SIG-M5 treated with dmso at 0.1 percent for 504 hours (cell line): ENCODE measurements around the gene CLCNKB.

Experiments
- DNase-seq: peaks from one replicate; lab custom pipeline; 2025; ENCODE audit not compliant: unreplicated experiment; lab: John Stamatoyannopoulos, UW

CLCNKB gene

GRCh38 chr1:16073490-16074119 lies 30.0 kb downstream of the CLCNKB start, which contains the start of gene FAM131C:
FAM131C (minus strand) TSS chr1:16073651; CDS start chr1:16073442, 209 bp downstream.
- DNase-seq, result no peak

DNA sequence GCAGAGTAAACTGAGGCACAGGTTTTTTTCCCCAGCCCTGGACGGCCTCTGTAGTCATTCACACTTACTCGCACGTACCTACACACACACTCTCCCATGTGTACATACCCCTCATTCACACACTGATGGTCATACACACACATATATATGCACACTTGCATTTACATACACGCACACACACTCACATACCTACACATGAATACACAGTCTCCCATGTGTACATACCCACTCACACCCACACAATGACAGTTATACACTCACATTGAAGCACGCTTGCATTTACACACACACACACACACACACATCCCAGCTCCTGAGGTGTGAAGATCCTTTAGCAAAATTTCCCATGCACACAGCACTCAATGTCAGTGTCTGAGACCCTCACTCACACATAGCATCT lies 30.6 kb downstream of the CLCNKB start:
- DNase-seq, result no peak

- no peak for DNase-seq
Measured at GRCh38 chr1:16075337-16076030, 31.9 kb downstream of the CLCNKB start.

DNA sequence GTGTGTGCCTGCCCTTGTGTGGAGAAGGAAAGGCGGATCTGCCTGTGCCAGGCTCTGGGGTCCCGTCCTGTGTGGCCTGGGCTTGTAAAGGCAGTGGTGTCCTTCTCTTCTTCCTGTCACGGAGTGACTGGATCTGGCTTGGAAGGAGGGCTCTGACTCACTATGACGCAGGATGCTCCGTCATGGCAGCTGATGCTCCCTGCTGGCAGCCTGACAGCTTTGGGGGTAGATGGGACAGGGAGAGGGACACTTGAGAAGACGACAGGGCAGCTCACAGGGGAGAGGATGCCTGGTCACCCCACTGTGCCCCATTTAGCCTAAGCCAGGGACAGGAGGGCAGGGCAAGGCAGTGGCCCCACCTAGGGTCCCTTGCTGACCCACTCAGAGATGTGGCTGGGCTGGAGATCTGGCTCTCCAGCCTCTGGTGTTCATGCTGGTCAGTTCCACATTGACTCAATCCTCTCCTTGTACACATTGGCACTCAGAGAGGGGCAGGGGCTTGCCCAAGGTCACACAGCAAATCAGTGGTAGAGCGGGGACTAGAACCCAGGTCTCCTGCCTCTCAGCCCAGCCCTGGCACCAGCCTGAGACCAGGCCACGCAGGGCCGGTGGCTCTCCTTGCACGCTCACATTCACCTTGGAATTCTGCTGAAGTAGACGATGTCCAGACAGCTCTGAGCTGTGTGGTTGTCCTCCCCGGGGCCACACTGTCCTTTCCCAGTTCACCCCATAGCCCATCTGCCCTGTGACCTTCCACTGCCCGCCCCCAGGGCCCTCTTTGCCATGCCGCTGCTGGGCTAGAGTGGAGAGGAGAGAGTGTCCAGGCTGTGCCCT lies 32.7 kb downstream of the CLCNKB start:
- no peak for DNase-seq

DNA sequence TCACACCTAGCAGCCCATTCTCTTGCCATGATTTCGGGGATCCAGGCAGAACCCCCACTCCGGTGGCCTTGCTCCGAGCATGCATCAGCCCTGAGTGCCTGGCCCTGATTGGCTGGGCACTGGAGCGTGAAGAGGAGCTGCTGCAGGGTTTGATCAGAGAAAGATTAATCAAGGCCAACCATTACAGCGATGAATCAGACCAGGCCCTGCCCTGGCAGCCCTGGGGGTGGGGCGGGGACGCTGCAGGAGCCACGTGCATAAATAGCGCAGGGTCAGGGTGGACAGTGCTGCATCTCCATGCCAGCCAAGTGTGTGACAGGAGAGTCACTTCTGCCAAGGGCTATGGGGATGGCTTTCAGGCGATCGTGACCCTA lies 33.3 kb downstream of the CLCNKB start:
- no peak for DNase-seq

- no peak for DNase-seq
Measured at GRCh38 chr1:16077406-16078245, 34.0 kb downstream of the CLCNKB start.

- DNase-seq, result peak; percentile 65
Measured at GRCh38 chr1:16078925-16079656, 35.5 kb downstream of the CLCNKB start.

DNA sequence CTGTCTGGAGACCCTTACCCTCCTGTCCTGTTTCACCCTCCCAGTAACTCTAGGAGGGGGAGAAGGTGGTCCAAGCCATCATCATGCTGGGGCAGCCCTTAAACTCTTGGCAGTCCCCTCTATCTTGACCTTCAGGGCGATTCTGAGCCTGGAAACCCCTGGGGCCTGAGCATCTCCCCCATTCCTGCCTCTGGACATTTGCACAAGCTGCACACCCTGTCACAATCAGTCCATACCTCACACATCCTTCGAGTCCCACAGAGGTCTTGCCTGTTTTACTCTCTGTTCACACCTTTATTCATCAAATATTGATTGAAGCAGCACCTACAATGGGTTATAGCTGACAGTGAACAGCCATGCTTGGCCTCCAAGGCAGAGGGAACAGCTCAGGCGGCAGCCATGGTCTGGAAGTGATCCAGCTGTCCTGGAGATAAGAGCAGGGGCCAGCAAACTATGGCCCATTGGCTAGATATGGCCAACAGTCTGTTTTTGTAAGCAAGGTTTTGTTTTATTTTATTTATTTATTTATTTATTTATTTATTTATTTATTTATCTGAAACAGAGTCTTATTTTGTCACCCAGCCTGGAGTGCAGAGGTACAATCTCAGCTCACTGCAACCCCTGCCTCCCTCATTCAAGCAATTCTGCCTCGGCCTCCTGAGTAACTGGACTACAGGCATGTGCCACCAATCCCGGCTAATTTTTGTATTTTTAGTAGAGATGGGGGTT lies 37.0 kb downstream of the CLCNKB start:
- DNase-seq, result no peak

- no peak for DNase-seq
Measured at GRCh38 chr1:16081636-16082035, 38.1 kb downstream of the CLCNKB start.

DNA sequence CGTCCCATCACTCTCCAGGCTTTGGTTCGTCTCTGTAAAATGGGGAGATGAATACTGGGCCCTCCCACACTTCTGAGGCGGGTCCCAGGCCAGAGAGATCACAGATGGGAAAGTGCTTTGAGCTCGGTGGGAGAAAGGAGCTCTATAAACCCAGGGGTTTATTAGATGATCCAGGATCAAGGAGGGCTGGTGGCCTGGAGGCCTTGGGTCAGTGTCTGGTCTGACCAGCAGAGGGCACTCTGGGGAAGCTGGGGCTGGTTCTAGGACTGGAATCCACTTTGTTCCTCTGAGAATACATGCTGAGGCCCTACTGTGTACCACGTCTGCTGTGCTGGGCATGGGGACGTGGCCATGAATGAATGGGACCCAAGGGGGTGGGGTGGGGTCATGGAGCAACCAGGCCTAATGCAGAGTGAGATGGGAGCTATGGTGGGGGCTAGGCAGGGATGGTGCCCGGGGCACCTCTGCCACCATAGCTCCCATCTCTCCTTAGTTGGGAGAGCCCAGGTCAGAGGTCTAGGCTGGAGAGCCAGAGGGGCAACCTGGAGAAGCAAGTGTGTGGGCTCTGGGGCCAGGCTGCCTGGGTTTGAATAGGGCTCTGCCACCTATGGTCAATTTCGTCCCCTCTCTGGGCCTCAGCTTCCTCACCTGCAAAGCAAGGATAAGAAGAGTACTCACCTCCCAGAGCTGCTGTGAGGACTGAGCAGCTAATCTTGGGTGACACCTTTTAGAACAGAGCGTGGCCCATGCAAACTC lies 38.9 kb downstream of the CLCNKB start:
- DNase-seq, result peak; percentile 39

GRCh38 chr1:16083486-16083885 lies 39.9 kb downstream of the CLCNKB start:
- no peak for DNase-seq

- DNase-seq, result peak; percentile 14
Measured at GRCh38 chr1:16085522-16085921, 41.9 kb downstream of the CLCNKB start.

DNA sequence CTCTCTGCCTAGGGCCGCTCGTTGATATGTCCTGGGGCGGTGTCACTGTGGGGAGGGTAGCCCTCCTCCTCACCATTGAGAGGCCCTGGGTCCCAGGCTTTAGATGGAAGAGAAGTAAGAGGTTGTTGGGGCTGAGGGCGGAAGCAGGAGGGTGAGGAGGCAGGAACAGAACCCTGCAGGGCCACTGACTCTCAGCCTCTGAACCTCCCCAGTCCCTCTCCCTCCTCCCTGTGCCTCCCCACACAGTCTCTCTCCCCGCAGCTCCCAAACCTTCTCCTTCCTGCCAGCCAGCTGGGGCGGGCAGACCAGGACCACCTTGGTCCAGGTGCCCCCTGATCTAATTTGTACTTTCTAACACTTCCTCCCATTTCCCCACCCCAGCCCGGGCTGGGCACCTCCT lies 44.2 kb downstream of the CLCNKB start:
- DNase-seq, result no peak

DNA sequence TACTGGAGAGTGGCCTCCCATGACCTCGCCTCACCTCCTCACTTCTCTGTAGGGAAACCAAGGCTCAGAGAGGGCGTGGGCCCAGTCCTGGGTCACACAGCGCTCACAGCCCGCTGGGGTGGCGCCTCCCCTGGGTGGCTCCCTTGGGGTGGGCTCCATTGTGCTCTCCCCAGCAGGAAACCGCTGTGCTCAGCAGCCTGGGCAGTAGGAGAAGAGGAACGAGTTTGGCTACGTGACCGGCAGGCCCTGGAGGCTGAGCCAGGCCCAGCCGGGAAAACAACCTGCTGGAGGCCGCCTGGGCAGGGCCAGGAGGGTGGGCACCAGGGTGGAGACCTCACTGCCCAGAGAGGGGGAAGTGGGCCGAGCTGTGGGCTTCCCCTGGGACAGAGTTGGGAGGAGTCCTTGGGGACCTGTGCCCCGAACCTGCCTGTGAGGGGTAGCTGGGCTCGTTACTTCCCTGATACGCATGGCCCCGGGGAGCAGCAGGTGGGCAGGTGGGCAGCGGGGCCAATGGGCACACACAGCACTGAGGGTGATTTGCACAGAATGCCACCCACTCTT lies 44.8 kb downstream of the CLCNKB start:
- DNase-seq, result no peak

DNA sequence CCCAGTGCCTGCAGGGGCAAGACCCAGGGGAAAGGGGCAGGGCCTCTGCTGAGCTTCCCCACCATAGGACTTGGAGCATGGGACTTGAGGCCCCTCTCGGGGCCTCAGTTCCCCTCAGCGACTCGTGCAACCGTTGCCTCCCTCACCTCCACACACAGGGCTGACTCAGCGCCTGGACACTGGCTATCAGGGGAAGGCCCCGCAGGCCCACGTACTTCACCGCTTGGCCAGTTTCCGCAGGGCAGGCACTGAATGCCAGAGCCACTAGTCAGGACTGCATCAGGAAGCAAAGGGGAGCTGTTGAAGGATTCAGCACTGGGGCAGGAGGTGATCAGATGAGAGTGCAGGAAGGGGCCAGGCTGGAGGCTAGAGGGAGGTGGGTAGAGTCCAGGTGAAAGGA lies 45.4 kb downstream of the CLCNKB start:
- no peak for DNase-seq

DNA sequence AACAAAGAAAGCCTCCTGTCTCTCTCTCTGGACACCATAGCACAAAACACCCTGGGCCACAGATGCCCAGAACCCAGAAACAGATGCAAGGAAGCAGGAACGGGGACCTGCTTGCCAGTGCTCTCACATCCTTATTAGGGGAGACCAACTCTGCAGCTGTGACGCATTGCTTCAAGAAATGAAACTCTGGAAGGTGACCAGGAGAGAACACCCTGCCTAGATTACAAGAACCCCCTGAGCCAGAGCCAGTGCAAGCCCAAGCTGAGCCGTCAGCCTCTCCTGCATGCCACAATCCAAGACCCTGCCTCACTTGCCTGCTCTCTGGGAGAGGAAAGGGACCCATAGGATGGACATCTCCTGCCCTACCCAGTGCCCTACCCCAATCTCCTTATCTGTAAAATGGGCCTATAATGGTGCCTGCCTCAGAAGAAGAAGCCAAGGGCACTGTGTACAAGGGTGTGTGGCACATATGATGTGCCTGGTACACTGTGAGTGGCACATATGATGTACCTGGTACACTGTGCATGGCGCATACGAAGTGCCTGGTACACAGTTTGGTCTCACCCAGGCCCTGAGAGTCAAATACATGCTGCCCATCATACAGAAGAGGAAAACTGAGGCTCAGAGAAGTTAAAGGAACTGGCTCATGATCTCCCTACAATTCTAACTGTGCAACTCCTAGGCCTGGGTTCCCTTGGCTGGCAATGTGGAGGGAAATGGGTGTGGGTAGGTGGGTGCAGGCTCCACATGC lies 46.7 kb downstream of the CLCNKB start:
- DNase-seq, result no peak

DNA sequence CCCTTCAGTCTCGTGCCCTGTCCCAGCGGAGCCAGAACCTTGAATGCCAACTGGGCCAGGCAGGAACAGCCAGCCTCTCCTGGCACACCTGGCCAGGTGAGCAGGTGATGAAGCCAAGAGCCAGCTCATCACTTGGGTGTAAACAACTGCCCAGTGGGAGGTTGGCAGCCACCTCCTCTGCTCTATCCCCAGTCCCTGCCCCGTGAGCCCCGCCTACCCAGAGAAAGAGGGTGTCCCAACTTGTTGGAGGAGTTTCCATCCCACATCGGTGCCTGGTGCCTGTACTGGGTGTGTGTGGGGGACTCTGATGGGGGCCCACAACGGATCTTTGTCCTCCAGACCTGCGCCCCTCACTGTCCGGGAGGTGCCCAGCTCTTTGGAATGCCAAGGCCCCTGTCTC lies 47.7 kb downstream of the CLCNKB start:
- DNase-seq, result no peak
